GM12878 (cell line): ENCODE results near the gene ABL2. TPM values are rescaled to one million over a fixed set of nuclear protein-coding genes. Genes with fewer than 3 reads are reported as not detected.

ENCODE experiments used
- ATAC-seq: fragments of 200-7000 bp; cut with Tn5 transposase; 3 replicates; pipeline ENCODE4 v1.9.1; 2020; ENCODE audit warnings: mild to moderate bottlenecking, moderate library complexity
- BruUV-seq: library from RNA; stranded (reverse); fragments of 400-500 nt; replicated peaks from 2 replicates; lab custom pipeline; 2021; lab: Mats Ljungman, UMichigan
- CTCF ChIA-PET: fragments of 300-600 bp; sonication (Branson Sonifier 250); formaldehyde crosslinking; extraction: SDS; loops from one replicate; lab custom pipeline; 2021; ENCODE audit warnings: inconsistent platforms; lab: Yijun Ruan, JAX
- POLR2A ChIA-PET: fragments of 350-600 bp; formaldehyde crosslinking; extraction: SDS; loops from one replicate; lab custom pipeline; 2021; ENCODE audit warnings: inconsistent platforms; lab: Charles Lee
- RAD21 ChIA-PET: fragments of 300-600 bp; sonication (Branson Sonifier 250); formaldehyde crosslinking; loops from one replicate; lab custom pipeline; 2023; ENCODE audit warnings: antibody characterized with exemption; ENCODE audit not compliant: unreplicated experiment; lab: Charles Lee
- SMC1A ChIA-PET: fragments of 300-600 bp; sonication (Branson Sonifier 250); formaldehyde crosslinking; loops from one replicate; lab custom pipeline; 2023; ENCODE audit not compliant: unreplicated experiment, uncharacterized antibody; lab: Charles Lee
- DNase-seq: peaks from one replicate; pipeline ENCODE4 v3.0.0-alpha.2; 2011; ENCODE audit warnings: low read depth, low spot score
- FAIRE-seq: peaks from 3 replicates; lab custom pipeline; 2011; peaks lifted over from hg19 to GRCh38; lab: Jason Lieb, UNC
- H2AFZ ChIP-seq: 2 replicates; pipeline ENCODE4 v1.6.0; 2011; ENCODE audit warnings: low read depth, low read length, control low read depth; ENCODE audit not compliant: control insufficient read depth
- H3K27ac ChIP-seq: 2 replicates; pipeline ENCODE4 v1.5.1; 2011; ENCODE audit warnings: control low read depth; ENCODE audit not compliant: control insufficient read depth, insufficient read depth
- H3K27me3 ChIP-seq, 2 experiments: replicated peaks in 1 of 2; 2 replicates each; pipeline versions ENCODE4 v1.6.0 to v1.6.1; 2011; ENCODE audit warnings: low read length in 1 of 2; ENCODE audit not compliant: control insufficient read depth in 2 of 2, insufficient read depth in 2 of 2
- H3K36me3 ChIP-seq, 2 experiments: 2 replicates each; pipeline ENCODE4 v1.5.1; 2011; ENCODE audit warnings: low read length in 1 of 2; ENCODE audit not compliant: control insufficient read depth in 2 of 2, insufficient read depth in 2 of 2
- H3K4me1 ChIP-seq: 2 replicates; pipeline ENCODE4 v1.6.1; 2011; ENCODE audit warnings: mild to moderate bottlenecking, low read length, moderate library complexity, mixed read lengths; ENCODE audit not compliant: control insufficient read depth, insufficient read depth
- H3K4me2 ChIP-seq: 2 replicates; pipeline ENCODE4 v1.6.0; 2011; ENCODE audit warnings: control low read depth; ENCODE audit not compliant: control insufficient read depth, insufficient read depth
- H3K4me3 ChIP-seq: fragments of 200-600 bp; sonication (generic); 2 replicates; pipeline ENCODE4 v1.5.1; 2016
- H3K79me2 ChIP-seq: 2 replicates; pipeline ENCODE4 v1.6.0; 2011; ENCODE audit warnings: low read length; ENCODE audit not compliant: control insufficient read depth, insufficient read depth
- H3K9ac ChIP-seq: 2 replicates; pipeline ENCODE4 v1.8.0; 2011; ENCODE audit warnings: low read length, control low read depth, mixed read lengths; ENCODE audit not compliant: control insufficient read depth, insufficient read depth
- H3K9me3 ChIP-seq: replicated peaks from 3 replicates; pipeline ENCODE4 v1.5.1; 2011; ENCODE audit warnings: mild to moderate bottlenecking, low read length; ENCODE audit not compliant: control insufficient read depth, insufficient read depth
- H4K20me1 ChIP-seq: 2 replicates; pipeline ENCODE4 v1.6.0; 2011; ENCODE audit not compliant: control insufficient read depth, insufficient read depth
- BACH1 ChIP-seq: fragments of 450-650 bp; IDR thresholded peaks from 2 replicates; pipeline ENCODE4 v1.6.1; 2017; ENCODE audit warnings: mild to moderate bottlenecking, borderline replicate concordance
- FOXM1 ChIP-seq: IDR thresholded peaks from 2 replicates; pipeline ENCODE4 v1.6.1; 2012; ENCODE audit warnings: low read depth, mild to moderate bottlenecking, inconsistent platforms, low read length, moderate library complexity
- POLR2AphosphoS2 ChIP-seq: IDR thresholded peaks from 2 replicates; pipeline ENCODE4 v1.6.1; 2011; ENCODE audit warnings: low read depth, mild to moderate bottlenecking, low read length, improper control_type of control experiment, moderate library complexity
- SUPT20H ChIP-seq: IDR thresholded peaks from 2 replicates; pipeline ENCODE4 v1.6.1; 2011; ENCODE audit warnings: low read depth, mild to moderate bottlenecking, low read length, moderate library complexity, borderline replicate concordance; ENCODE audit not compliant: control insufficient read depth
- USF2 ChIP-seq: IDR thresholded peaks from 2 replicates; pipeline ENCODE4 v1.6.1; 2011; ENCODE audit warnings: low read depth, low read length, improper control_type of control experiment, borderline replicate concordance
- whole genome bisulfite sequencing: methylation state at CpG from one replicate; pipeline ENCODE4 v1.1.6; 2016; ENCODE audit warnings: low lambda C conversion rate; ENCODE audit not compliant: insufficient replicate concordance, insufficient coverage; ENCODE audit errors: missing lambda C conversion rate; 5-methylcytosine and 5-hydroxymethylcytosine counted together
- in situ Hi-C: fragments of 300-500 bp; cut with MboI; formaldehyde crosslinking; loops from 9 replicates; pipeline ENCODE4 v1.14.3; 2018; ENCODE audit warnings: mixed read lengths
- intact Hi-C: fragments of 100-400 bp; cut with micrococcal nuclease; formaldehyde crosslinking; loops from one replicate; pipeline ENCODE4 v1.14.2; 2022; ENCODE audit not compliant: unreplicated experiment
- polyA plus RNA-seq, 11 experiments: library from polyadenylated mRNA; depleted of rRNA in 4 of 11; unstranded in 6 of 11; stranded (reverse) in 5 of 11; fragments of >200 nt; fragmentation: Nextera tagmentation in 4 of 11; fragmentation: Illumina TruSeq in 1 of 11; extraction: Ambion mirVana in 4 of 11; extraction: Trizol in 1 of 11; gene quantifications; 1 replicate in 1 of 11; 2 replicates in 10 of 11; pipeline versions ENCODE4 v1.2.1 to v1.2.3, GENCODE V29; 2011 to 2016; ENCODE audit warnings: inconsistent platforms in 2 of 11, missing spikeins in 2 of 11, low read depth in 1 of 11
- total RNA-seq, 4 experiments: library from RNA; depleted of rRNA in 3 of 4; stranded (reverse); fragments of >200 nt in 3 of 4; fragmentation: Illumina TruSeq in 1 of 4; extraction: Trizol in 1 of 4; gene quantifications; 2 replicates each; pipeline versions ENCODE4 v1.2.1 to v1.2.3, GENCODE V29; 2013 to 2021

ABL2 gene
- total and polyA plus RNA-seq, 10 of the 15 experiments (the other 5 are each of a cell fraction or from before 2014, with no cell fraction given): 0.57 to 9.4 (median 3.6) TPM

- H3K27ac ChIP-seq: no peak overlapping the region
- ChIA-PET RAD21 (interaction anchor here (1.0 to 1.1 kb wide), 2 partner anchors 89 to 129 kb away, joined by 3 to 4 read pairs; no protein-coding TSS in a partner anchor), SMC1A (interaction anchor here (0.9 to 1.0 kb wide), 3 partner anchors 11 to 26 kb away, joined by 3 to 5 read pairs (median 4); no protein-coding TSS in a partner anchor), CTCF (interaction anchor here (0.6 to 1.8 kb wide), 2 partner anchors 88 to 441 kb away, joined by 3 to 4 read pairs; no protein-coding TSS in a partner anchor), POLR2A (interaction anchor here (0.8 to 1.4 kb wide), 2 partner anchors 10 to 57 kb away, joined by 3 to 4 read pairs; no protein-coding TSS in a partner anchor)
- no peak for ATAC-seq
- H3K27me3 ChIP-seq: no peaks in the 10 kb centered on the region
- H3K4me1 ChIP-seq: no peaks in the 10 kb centered on the region
- 100% methylated on average over 1 of the region's 1 CpG for WGBS
- no TSS peak for BruUV-seq
- no peak overlapping the region for H3K4me2 ChIP-seq
- intact Hi-C loops: no loop called here
- no peak for TF ChIP-seq SUPT20H
- no peaks in the 10 kb centered on the region; the same call in 2 of the 3 replicates for H3K9me3 ChIP-seq
- no peak for FAIRE-seq
- H3K9ac ChIP-seq: no peak overlapping the region
- no peaks in the 10 kb centered on the region for H3K36me3 ChIP-seq
- H3K79me2 ChIP-seq: no peaks in the 10 kb centered on the region; the same call in 1 of the 2 replicates
- no peak for DNase-seq
- H2AFZ ChIP-seq: no peak overlapping the region
- no peak overlapping the region for H3K4me3 ChIP-seq
- H4K20me1 ChIP-seq: no peaks in the 10 kb centered on the region
- in situ Hi-C loops: no loop called here
Measured at GRCh38 chr1:179208681-179209477, 20.6 kb downstream of the ABL2 start.

GRCh38 chr1:179206812-179207211 lies 22.7 kb downstream of the ABL2 start:
- H3K27me3 ChIP-seq: no peaks in the 10 kb centered on the region
- no peak for FAIRE-seq
- ChIA-PET RAD21 (no interaction called here), POLR2A (interaction anchor here (0.7 to 0.8 kb wide), 2 partner anchors 9 to 34 kb away, joined by 3 to 6 read pairs; no protein-coding TSS in a partner anchor), CTCF (no interaction called here), SMC1A (interaction anchor here (0.6 to 1.3 kb wide), 6 partner anchors 9 to 293 kb away, joined by 3 to 6 read pairs (median 3); no protein-coding TSS in a partner anchor)
- 100% methylated on average over 3 of the region's 3 CpGs for WGBS
- no peak overlapping the region for H3K27ac ChIP-seq
- H3K79me2 ChIP-seq: no peaks in the 10 kb centered on the region
- H3K36me3 ChIP-seq: no peaks in the 10 kb centered on the region
- H3K9me3 ChIP-seq: no peaks in the 10 kb centered on the region
- intact Hi-C loops (no loop called here), in situ Hi-C loops (no loop called here)
- no peak overlapping the region for H3K4me2 ChIP-seq
- ATAC-seq: no peak
- TF ChIP-seq FOXM1 (no peak), USF2 (no peak), POLR2AphosphoS2 (no peak), BACH1 (no peak)
- BruUV-seq: no TSS peak
- H3K4me1 ChIP-seq: no peaks in the 10 kb centered on the region
- DNase-seq: no peak
- no peaks in the 10 kb centered on the region for H4K20me1 ChIP-seq
- no peak overlapping the region for H3K4me3 ChIP-seq
- H2AFZ ChIP-seq: no peak overlapping the region
- no peak overlapping the region for H3K9ac ChIP-seq
